ENCODE results near the gene TMEM201.

GRCh38 chr1:9663257-9663656 lies 74.5 kb downstream of the TMEM201 start:
- TF ChIP-seq MYC (IDR thresholded peaks at IDR 0.05; ENCODE audit: low read depth, low read length) (no peak), CTCF (IDR thresholded peaks at IDR 0.05; ENCODE audit: extremely low read depth in 1 of 2, insufficient read depth in 1 of 2, low read depth in 1 of 2, low read length in 2 of 2) (no peak), POLR2A (IDR thresholded peaks at IDR 0.05; ENCODE audit: low read depth, low read length) (no peak), GATA2 (IDR thresholded peaks at IDR 0.05; ENCODE audit: insufficient read depth, insufficient read length, low read depth, low read length) (no peak), JUN (IDR thresholded peaks at IDR 0.05; ENCODE audit: borderline replicate concordance, insufficient read depth, insufficient read length, low read depth) (no peak), POLR2AphosphoS5 (IDR thresholded peaks at IDR 0.05; ENCODE audit: insufficient read depth, low read depth, low read length) (no peak), EZH2 (IDR thresholded peaks at IDR 0.05; ENCODE audit: borderline replicate concordance, low read depth, low read length, severe bottlenecking) (no peak)
- TF ChIP-seq, protein P1, sequence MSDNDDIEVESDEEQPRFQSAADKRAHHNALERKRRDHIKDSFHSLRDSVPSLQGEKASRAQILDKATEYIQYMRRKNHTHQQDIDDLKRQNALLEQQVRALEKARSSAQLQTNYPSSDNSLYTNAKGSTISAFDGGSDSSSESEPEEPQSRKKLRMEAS (IDR thresholded peaks at IDR 0.05; ENCODE audit: insufficient read depth, insufficient read length) = no peak
